Neuronal stem cell (in vitro differentiated cells): Measurements from ENCODE around the gene SLC2A2.

Experiments used
- DNase-seq: peaks from one replicate; pipeline ENCODE4 v3.0.0-alpha.2; 2013; ENCODE audit warnings: low spot score
- H2AFZ ChIP-seq: one replicate; pipeline ENCODE4 v1.6.1; 2013; ENCODE audit warnings: mild to moderate bottlenecking, low read length, inconsistent platforms
- H2AK5ac ChIP-seq: 2 replicates; pipeline ENCODE4 v1.6.1; 2013; ENCODE audit warnings: low read depth, mild to moderate bottlenecking, inconsistent platforms, low read length, moderate library complexity, mixed read lengths
- H2BK120ac ChIP-seq: 2 replicates; pipeline ENCODE4 v1.6.1; 2013; ENCODE audit warnings: low read depth, mild to moderate bottlenecking, inconsistent platforms, low read length, moderate library complexity, mixed read lengths
- H2BK12ac ChIP-seq: one replicate; pipeline ENCODE4 v1.6.1; 2013; ENCODE audit warnings: low read length, inconsistent platforms
- H2BK15ac ChIP-seq: 2 replicates; pipeline ENCODE4 v1.6.1; 2013; ENCODE audit warnings: mild to moderate bottlenecking, low read length, inconsistent platforms, mixed read lengths
- H2BK5ac ChIP-seq: one replicate; pipeline ENCODE4 v1.6.1; 2013; ENCODE audit warnings: inconsistent platforms, mild to moderate bottlenecking, low read length, moderate library complexity
- H3K14ac ChIP-seq: one replicate; pipeline ENCODE4 v1.6.1; 2013; ENCODE audit warnings: low read length, inconsistent platforms
- H3K18ac ChIP-seq: 2 replicates; pipeline ENCODE4 v1.6.1; 2013; ENCODE audit warnings: low read length, inconsistent platforms
- H3K23ac ChIP-seq: 2 replicates; pipeline ENCODE4 v1.6.1; 2013; ENCODE audit warnings: low read depth, mild to moderate bottlenecking, mixed read lengths, low read length, inconsistent platforms; ENCODE audit not compliant: poor library complexity
- H3K27ac ChIP-seq: replicated peaks from 3 replicates; pipeline ENCODE4 v1.5.1; 2013; ENCODE audit warnings: low read length, inconsistent platforms
- H3K27me3 ChIP-seq, 3 experiments: 2 replicates each; pipeline ENCODE4 v1.6.1; 2013; ENCODE audit warnings: low read length in 3 of 3, mild to moderate bottlenecking in 2 of 3, inconsistent platforms in 1 of 3, low read depth in 1 of 3, mixed read lengths in 1 of 3, moderate library complexity in 1 of 3; ENCODE audit not compliant: control insufficient read depth in 3 of 3, insufficient read depth in 3 of 3
- H3K36me3 ChIP-seq, 2 donors: replicated peaks in 1 of 2; 2 replicates each; pipeline ENCODE4 v1.6.1; 2013; ENCODE audit warnings: low read length in 2 of 2; ENCODE audit not compliant: control insufficient read depth in 2 of 2, insufficient read depth in 2 of 2
- H3K4ac ChIP-seq: 2 replicates; pipeline ENCODE4 v1.6.1; 2013; ENCODE audit warnings: inconsistent platforms, mild to moderate bottlenecking, low read length, moderate library complexity
- H3K4me1 ChIP-seq, 2 donors: 1 replicate in 1 of 2; 2 replicates in 1 of 2; pipeline ENCODE4 v1.6.1; 2013; ENCODE audit warnings: low read length in 2 of 2, low read depth in 1 of 2; ENCODE audit not compliant: control insufficient read depth in 2 of 2, insufficient read depth in 1 of 2
- H3K4me2 ChIP-seq: one replicate; pipeline ENCODE4 v1.6.1; 2013; ENCODE audit warnings: mild to moderate bottlenecking, low read length, inconsistent platforms; ENCODE audit not compliant: insufficient read depth, poor library complexity, severe bottlenecking
- H3K4me3 ChIP-seq, 2 donors: 2 replicates each; pipeline ENCODE4 v1.5.1; 2013; ENCODE audit warnings: low read length in 2 of 2, mild to moderate bottlenecking in 2 of 2, inconsistent platforms in 1 of 2, moderate library complexity in 1 of 2
- H3K79me1 ChIP-seq: one replicate; pipeline ENCODE4 v1.6.1; 2013; ENCODE audit warnings: low read depth, mild to moderate bottlenecking, inconsistent platforms, low read length, moderate library complexity
- H3K9ac ChIP-seq: one replicate; pipeline ENCODE4 v1.6.1; 2013; ENCODE audit warnings: mild to moderate bottlenecking, low read depth, low read length, inconsistent platforms; ENCODE audit not compliant: poor library complexity
- H3K9me3 ChIP-seq, 2 donors: replicated peaks in 1 of 2; 2 replicates each; pipeline versions ENCODE3 to v1.6.1; 2013; ENCODE audit warnings: low read length in 2 of 2, mild to moderate bottlenecking in 2 of 2, inconsistent platforms in 1 of 2, low read depth in 1 of 2, mixed read lengths in 1 of 2, moderate library complexity in 1 of 2; ENCODE audit not compliant: control insufficient read depth in 2 of 2, insufficient read depth in 1 of 2
- H4K8ac ChIP-seq: one replicate; pipeline ENCODE4 v1.6.1; 2013; ENCODE audit warnings: low read depth, mild to moderate bottlenecking, inconsistent platforms, low read length, moderate library complexity
- H4K91ac ChIP-seq: one replicate; pipeline ENCODE4 v1.6.1; 2013; ENCODE audit warnings: low read length, low read depth, mild to moderate bottlenecking, inconsistent platforms; ENCODE audit not compliant: poor library complexity
- WGBS, 2 donors: extraction: QIAGEN DNeasy Blood & Tissue Kit; methylation state at CpG; one replicate each; pipeline ENCODE4 v1.1.7; 2013; ENCODE audit warnings: missing lambda C conversion rate in 2 of 2, mixed read lengths in 1 of 2; ENCODE audit not compliant: insufficient read length in 2 of 2, insufficient replicate concordance in 1 of 2; ENCODE audit errors: extremely low coverage in 2 of 2; 5-methylcytosine and 5-hydroxymethylcytosine counted together

The SLC2A2 gene

DNA sequence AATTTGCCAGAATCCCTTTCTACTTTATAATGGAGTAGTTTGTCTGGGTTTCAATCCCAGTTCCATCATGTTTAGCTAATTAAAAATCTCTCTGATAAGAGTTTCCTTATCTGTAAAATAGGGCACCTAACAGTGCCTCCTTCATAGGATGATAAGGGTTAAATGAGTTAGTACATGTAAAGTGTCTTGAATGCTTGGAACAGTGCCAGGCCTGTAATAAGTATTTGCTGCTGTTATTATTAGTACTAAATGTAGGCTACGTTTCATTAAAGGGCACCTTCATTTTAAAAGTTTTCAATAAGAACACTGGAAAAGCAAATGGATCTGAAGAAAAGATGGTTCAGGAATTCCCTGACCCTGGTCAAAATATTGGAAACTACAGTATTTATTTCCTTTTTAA is 11.8 kb upstream of the SLC2A2 start:
- Histone ChIP-seq H3K14ac (no peak overlapping the region), H2BK120ac (no peak overlapping the region), H3K4ac (no peak overlapping the region), H3K27ac (no peak overlapping the region), H2AK5ac (no peak overlapping the region), H3K9me3 (no peaks in the 10 kb centered on the region), H3K23ac (no peak overlapping the region), H2BK5ac (no peak overlapping the region), H4K8ac (no peak overlapping the region), H3K18ac (no peak overlapping the region), H2BK12ac (no peak overlapping the region), H3K4me2 (no peak overlapping the region), H2BK15ac (no peak overlapping the region), H3K4me1 (no peaks in the 10 kb centered on the region), H4K91ac (no peak overlapping the region), H3K27me3 (peaks cover 0 to 2% (median 0%) of the 10 kb centered on the region in 3 experiments), H3K79me1 (no peaks in the 10 kb centered on the region), H2AFZ (no peak overlapping the region), H3K9ac (no peak overlapping the region), H3K4me3 (no peak overlapping the region), H3K36me3 (no peaks in the 10 kb centered on the region)
- no peak for DNase-seq
- no CpG with 5 or more reads among the region's 1 CpG for WGBS, 2 donors

DNA sequence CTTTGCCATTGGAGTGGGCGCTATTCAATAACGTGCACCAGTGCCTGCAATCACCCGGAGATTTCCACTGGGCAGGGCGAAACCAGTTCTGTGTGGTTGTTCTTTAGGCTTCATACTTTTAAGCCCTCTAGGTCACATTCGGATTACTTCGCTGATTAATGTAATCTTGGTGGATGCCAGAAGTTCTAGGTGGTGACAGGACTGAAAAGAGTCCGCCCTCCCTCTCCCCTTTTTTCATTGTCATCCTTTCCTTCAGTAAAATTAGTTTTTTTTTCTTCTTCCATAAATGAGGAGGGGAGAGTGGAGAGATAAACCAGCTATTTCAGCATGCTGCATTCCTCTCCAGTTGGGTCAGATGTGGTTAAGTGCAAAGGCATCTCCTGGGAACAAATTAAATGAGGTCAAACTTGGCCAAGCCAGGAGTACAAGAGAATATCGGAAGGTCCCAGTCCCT is 2.3 kb upstream of the SLC2A2 start:
- peak overlapping the region in 1 of 2 donors; percentile 5 for H3K4me3 ChIP-seq
- no peak overlapping the region for H4K8ac ChIP-seq
- no peak overlapping the region for H2BK12ac ChIP-seq
- H3K9me3 ChIP-seq = no peaks in the 10 kb centered on the region
- H3K36me3 ChIP-seq = no peaks in the 10 kb centered on the region
- no peak overlapping the region for H2BK15ac ChIP-seq
- DNase-seq = no peak
- H3K4me1 ChIP-seq = peaks cover 0 to 4% of the 10 kb centered on the region in 2 donors
- H3K79me1 ChIP-seq = no peaks in the 10 kb centered on the region
- no peak overlapping the region for H3K23ac ChIP-seq
- no peak overlapping the region for H4K91ac ChIP-seq
- peaks cover 0 to 27% (median 6%) of the 10 kb centered on the region in 3 experiments for H3K27me3 ChIP-seq
- no peak overlapping the region for H3K4me2 ChIP-seq
- H2AK5ac ChIP-seq = no peak overlapping the region
- no CpG with 5 or more reads among the region's 8 CpGs for WGBS, 2 donors
- H3K18ac ChIP-seq = no peak overlapping the region
- H2AFZ ChIP-seq = peak overlapping the region; percentile 76
- H3K27ac ChIP-seq = no peak overlapping the region
- H3K14ac ChIP-seq = no peak overlapping the region
- H3K9ac ChIP-seq = no peak overlapping the region
- H3K4ac ChIP-seq = no peak overlapping the region
- no peak overlapping the region for H2BK5ac ChIP-seq
- no peak overlapping the region for H2BK120ac ChIP-seq

DNA sequence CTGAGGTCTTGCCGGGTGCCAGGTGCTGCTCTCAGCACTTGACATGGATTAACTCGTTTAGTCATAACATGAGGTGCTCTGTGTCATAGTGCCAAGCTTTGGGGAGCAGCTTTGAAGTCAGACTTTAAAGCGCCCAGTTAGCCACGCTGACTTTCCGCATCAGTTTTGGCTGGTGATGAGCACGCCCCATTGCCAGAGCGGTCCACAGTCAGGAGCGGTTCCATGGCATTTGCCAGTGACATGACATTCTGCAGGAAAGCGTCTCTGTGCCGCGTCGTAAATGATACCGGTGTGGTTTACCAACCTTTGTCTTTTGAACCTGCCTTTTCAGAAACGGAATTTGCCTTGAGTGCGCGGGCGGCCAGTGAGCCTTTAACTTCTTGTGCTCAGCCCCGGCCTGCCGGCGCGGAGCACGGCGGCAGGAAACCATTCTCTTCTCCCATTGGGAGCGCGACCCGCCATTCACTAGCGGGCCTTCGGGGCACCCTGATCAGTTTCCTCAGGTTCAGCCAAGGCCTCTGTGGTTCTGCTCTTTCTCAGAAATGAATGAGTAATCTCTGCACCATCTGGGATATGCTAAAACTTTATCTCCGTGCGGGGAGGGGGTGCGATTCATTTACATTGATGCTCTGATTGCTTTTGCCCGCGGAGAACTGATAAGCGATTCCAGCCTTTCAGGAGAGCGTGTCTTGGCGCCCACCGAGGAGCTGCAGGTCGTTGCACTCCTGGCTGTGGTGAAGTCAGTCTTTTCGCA is 1.7 kb upstream of the SLC2A2 start:
- Histone ChIP-seq H2AK5ac (no peak overlapping the region), H2AFZ (peak overlapping the region; percentile 76), H3K14ac (no peak overlapping the region), H3K79me1 (no peaks in the 10 kb centered on the region), H2BK12ac (no peak overlapping the region), H3K9me3 (no peaks in the 10 kb centered on the region), H2BK15ac (no peak overlapping the region), H3K36me3 (no peaks in the 10 kb centered on the region), H3K9ac (no peak overlapping the region), H3K18ac (peak overlapping the region; percentile 35), H2BK120ac (no peak overlapping the region), H2BK5ac (no peak overlapping the region), H4K8ac (no peak overlapping the region), H4K91ac (no peak overlapping the region), H3K23ac (no peak overlapping the region), H3K4me1 (peaks cover 0 to 4% of the 10 kb centered on the region in 2 donors), H3K4me2 (peak overlapping the region; percentile 47), H3K4me3 (peak overlapping the region in 1 of 2 donors; percentile 5), H3K4ac (no peak overlapping the region), H3K27me3 (peaks cover 0 to 27% (median 6%) of the 10 kb centered on the region in 3 experiments), H3K27ac (no peak overlapping the region)
- no CpG with 5 or more reads among the region's 39 CpGs for WGBS, 2 donors
- peak; percentile 15 for DNase-seq

DNA sequence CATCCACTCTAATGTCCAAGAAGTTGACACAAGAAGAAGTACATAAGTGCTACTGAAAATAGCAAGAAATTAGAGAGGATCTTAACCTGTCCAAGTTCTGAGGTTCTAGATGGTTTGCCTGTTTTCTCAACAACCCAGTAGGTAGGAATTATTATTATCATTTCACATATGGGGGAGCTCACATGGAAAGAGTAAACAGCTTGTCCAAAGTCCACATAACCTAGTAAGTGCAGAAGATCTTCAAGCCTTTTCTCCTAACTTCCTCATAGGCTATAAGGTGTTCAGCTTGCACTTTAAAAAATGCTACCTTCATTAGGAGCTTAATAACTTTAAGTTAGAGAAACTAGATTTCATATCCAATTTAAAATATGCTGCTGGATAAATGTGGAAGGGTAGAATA is 3.0 kb downstream of the SLC2A2 start:
- Histone ChIP-seq H3K79me1 (no peaks in the 10 kb centered on the region), H2BK5ac (no peak overlapping the region), H3K18ac (no peak overlapping the region), H3K27ac (no peak overlapping the region), H3K27me3 (peaks cover 0 to 19% (median 3%) of the 10 kb centered on the region in 3 experiments), H4K91ac (no peak overlapping the region), H3K4ac (no peak overlapping the region), H3K4me3 (no peak overlapping the region), H3K4me2 (no peak overlapping the region), H3K14ac (no peak overlapping the region), H2BK15ac (no peak overlapping the region), H3K36me3 (no peaks in the 10 kb centered on the region), H2BK12ac (no peak overlapping the region), H3K9ac (no peak overlapping the region), H3K9me3 (no peaks in the 10 kb centered on the region), H3K4me1 (peaks cover 0 to 4% of the 10 kb centered on the region in 2 donors), H2AFZ (no peak overlapping the region), H2AK5ac (no peak overlapping the region), H3K23ac (no peak overlapping the region), H2BK120ac (no peak overlapping the region), H4K8ac (no peak overlapping the region)
- DNase-seq = no peak
